Activated CD4-positive, alpha-beta T cell treated with anti-CD3 and anti-CD28 coated beads for 48 hours (primary cell): ENCODE data around the gene POLE2.
"Not testable (repeated sequence)": the region's sequence is repeated elsewhere in the genome, so short reads cannot be mapped to it uniquely, and the experiment has no call there.

Experiments
- DNase-seq: peaks from one replicate; pipeline ENCODE4 v3.0.0-alpha.2; 2020

The POLE2 gene

GRCh38 chr14:49659526-49660455, 28.2 kb downstream of the POLE2 start:
- no peak for DNase-seq

GRCh38 chr14:49657500-49657899, 30.5 kb downstream of the POLE2 start:
- DNase-seq = not testable (repeated sequence)

GRCh38 chr14:49654511-49654910, 33.5 kb downstream of the POLE2 start:
- DNase-seq = no peak

- DNase-seq = no peak
These were observed 34.5 kb downstream of the POLE2 start for GRCh38 chr14:49653508-49653907.

- no peak for DNase-seq
These were observed 45.9 kb downstream of the POLE2 start for GRCh38 chr14:49642163-49642562.

GRCh38 chr14:49641697-49642129, 46.3 kb downstream of the POLE2 start:
- no peak for DNase-seq

- no peak for DNase-seq
These were observed 47.2 kb downstream of the POLE2 start for GRCh38 chr14:49640540-49641417.

GRCh38 chr14:49637534-49638078, 50.4 kb downstream of the POLE2 start:
- no peak for DNase-seq

- DNase-seq = no peak
These were observed 51.1 kb downstream of the POLE2 start for GRCh38 chr14:49636866-49637265.

- peak; percentile 69 for DNase-seq
These were observed 53.3 kb downstream of the POLE2 start, which contains the start of gene DNAAF2 for GRCh38 chr14:49634547-49635334. DNAAF2 (minus strand) TSS chr14:49635244; CDS start chr14:49635149, 95 bp downstream.

GRCh38 chr14:49633640-49634546, 54.1 kb downstream of the POLE2 start:
- peak; percentile 97 for DNase-seq

GRCh38 chr14:49623941-49624839, 63.8 kb downstream of the POLE2 start:
- no peak for DNase-seq

- DNase-seq = no peak
These were observed 64.6 kb downstream of the POLE2 start for GRCh38 chr14:49623387-49623786.

GRCh38 chr14:49622022-49622607, 65.9 kb downstream of the POLE2 start:
- no peak for DNase-seq

GRCh38 chr14:49621114-49621881, 66.7 kb downstream of the POLE2 start:
- peak; percentile 77 for DNase-seq

- DNase-seq = peak; percentile 96
These were observed 67.6 kb downstream of the POLE2 start, which contains the start of the genes MGAT2 and RPL36AL for GRCh38 chr14:49620182-49621113. MGAT2 (plus strand) TSS chr14:49620799; CDS start chr14:49621269, 470 bp downstream. RPL36AL (minus strand) TSS chr14:49620626; CDS start chr14:49619104, 1,522 bp downstream.

- DNase-seq = no peak
These were observed 68.3 kb downstream of the POLE2 start for GRCh38 chr14:49619730-49620129.
